ENCODE measurements around the gene CXCL1.

Gene CXCL1

GRCh38 chr4:73891326-73891725 is 22.1 kb downstream of the CXCL1 start:
- Mint-ChIP-seq H3K36me3 (ENCODE audit: low read depth) (no peaks in the 10 kb centered on the region), H3K4me1 (no peaks in the 10 kb centered on the region), H3K9me3 (no peaks in the 10 kb centered on the region), H3K27ac (no peak overlapping the region), H3K27me3 (ENCODE audit: low read depth, poor library complexity) (peaks cover 7% of the 10 kb centered on the region), H3K4me3 (no peak overlapping the region)
- DNase-seq = no peak
- no peak for TF ChIP-seq CTCF (IDR thresholded peaks at IDR 0.05)

GRCh38 chr4:73891739-73892405 is 22.7 kb downstream of the CXCL1 start:
- H3K27me3 Mint-ChIP-seq (ENCODE audit: low read depth, poor library complexity) = peaks cover 7% of the 10 kb centered on the region
- no peak for DNase-seq
- TF ChIP-seq CTCF (IDR thresholded peaks at IDR 0.05) = no peak
- no peaks in the 10 kb centered on the region for H3K36me3 Mint-ChIP-seq (ENCODE audit: low read depth)
- H3K4me1 Mint-ChIP-seq = no peaks in the 10 kb centered on the region
- H3K4me3 Mint-ChIP-seq = no peak overlapping the region
- no peak overlapping the region for H3K27ac Mint-ChIP-seq
- no peaks in the 10 kb centered on the region for H3K9me3 Mint-ChIP-seq

- TF ChIP-seq CTCF (IDR thresholded peaks at IDR 0.05) = no peak
- peaks cover 7% of the 10 kb centered on the region for H3K27me3 Mint-ChIP-seq (ENCODE audit: low read depth, poor library complexity)
- no peaks in the 10 kb centered on the region for H3K9me3 Mint-ChIP-seq
- no peak overlapping the region for H3K27ac Mint-ChIP-seq
- no peak overlapping the region for H3K4me3 Mint-ChIP-seq
- H3K4me1 Mint-ChIP-seq = no peaks in the 10 kb centered on the region
- DNase-seq = no peak
- no peaks in the 10 kb centered on the region for H3K36me3 Mint-ChIP-seq (ENCODE audit: low read depth)
These were observed 23.8 kb downstream of the CXCL1 start for GRCh38 chr4:73892966-73893365.

GRCh38 chr4:73894001-73894400 is 24.8 kb downstream of the CXCL1 start:
- TF ChIP-seq CTCF (IDR thresholded peaks at IDR 0.05) = no peak
- no peak overlapping the region for H3K4me3 Mint-ChIP-seq
- no peaks in the 10 kb centered on the region for H3K9me3 Mint-ChIP-seq
- no peak for DNase-seq
- no peak overlapping the region for H3K27ac Mint-ChIP-seq
- peaks cover 7% of the 10 kb centered on the region for H3K27me3 Mint-ChIP-seq (ENCODE audit: low read depth, poor library complexity)
- no peaks in the 10 kb centered on the region for H3K4me1 Mint-ChIP-seq
- H3K36me3 Mint-ChIP-seq (ENCODE audit: low read depth) = no peaks in the 10 kb centered on the region

GRCh38 chr4:73895201-73896175 is 26.3 kb downstream of the CXCL1 start:
- Mint-ChIP-seq H3K36me3 (ENCODE audit: low read depth) (no peaks in the 10 kb centered on the region), H3K27ac (no peak overlapping the region), H3K9me3 (no peaks in the 10 kb centered on the region), H3K4me3 (no peak overlapping the region), H3K27me3 (ENCODE audit: low read depth, poor library complexity) (peaks cover 3% of the 10 kb centered on the region), H3K4me1 (no peaks in the 10 kb centered on the region)
- TF ChIP-seq CTCF (IDR thresholded peaks at IDR 0.05) = no peak
- no peak for DNase-seq
